Neural crest cell (in vitro differentiated cells): ENCODE data around the gene F2RL2. TPM values are rescaled to one million over a fixed set of nuclear protein-coding genes. Genes with fewer than 3 reads are reported as not detected.

ENCODE experiments used
- DNase-seq: peaks from one replicate; pipeline ENCODE4 v3.0.0; 2021; ENCODE audit warnings: low read depth, mixed read lengths, low spot score
- H3K27ac Mint-ChIP-seq: one replicate; pipeline ENCODE4 v1.8.0; 2021; ENCODE audit warnings: mild to moderate bottlenecking, mixed read lengths; ENCODE audit not compliant: unreplicated experiment
- H3K27me3 Mint-ChIP-seq: 2 replicates; pipeline ENCODE4 v1.8.0; 2021; ENCODE audit warnings: low read depth, mild to moderate bottlenecking, mixed read lengths
- H3K36me3 Mint-ChIP-seq: 2 replicates; pipeline ENCODE4 v1.8.0; 2021; ENCODE audit warnings: low read depth, mild to moderate bottlenecking, mixed read lengths
- H3K4me1 Mint-ChIP-seq: 2 replicates; pipeline ENCODE4 v1.8.0; 2021; ENCODE audit warnings: mixed read lengths
- H3K4me3 Mint-ChIP-seq: one replicate; pipeline ENCODE4 v1.8.0; 2021; ENCODE audit warnings: mild to moderate bottlenecking, mixed read lengths
- H3K9me3 Mint-ChIP-seq: 2 replicates; pipeline ENCODE4 v1.8.0; 2021; ENCODE audit warnings: mixed read lengths
- CTCF ChIP-seq: fragments of 200-600 bp; sonication (generic); conservative IDR thresholded peaks from 2 replicates; pipeline ENCODE4 v1.5.0; 2021; ENCODE audit warnings: antibody characterized with exemption, mild to moderate bottlenecking
- total RNA-seq: library from RNA; stranded (reverse); gene quantifications from 2 replicates; pipeline ENCODE4 v1.2.1, GENCODE V29; 2021

Gene F2RL2
- total RNA-seq, 1 donor from 2014 or later: not detected

- no peaks in the 10 kb centered on the region for H3K9me3 Mint-ChIP-seq
- H3K27me3 Mint-ChIP-seq: no peaks in the 10 kb centered on the region
- H3K4me1 Mint-ChIP-seq: peaks cover 8% of the 10 kb centered on the region
- H3K4me3 Mint-ChIP-seq: no peak overlapping the region
- no peaks in the 10 kb centered on the region for H3K36me3 Mint-ChIP-seq
- TF ChIP-seq CTCF: no peak
- no peak for DNase-seq
- no peak overlapping the region for H3K27ac Mint-ChIP-seq
These were observed 2.0 kb upstream of the F2RL2 start for GRCh38 chr5:76625087-76625815.

GRCh38 chr5:76622076-76622475 lies 1.1 kb downstream of the F2RL2 start:
- no peak for TF ChIP-seq CTCF
- H3K9me3 Mint-ChIP-seq: no peaks in the 10 kb centered on the region
- no peak overlapping the region for H3K4me3 Mint-ChIP-seq
- H3K27ac Mint-ChIP-seq: no peak overlapping the region
- no peaks in the 10 kb centered on the region for H3K27me3 Mint-ChIP-seq
- H3K36me3 Mint-ChIP-seq: no peaks in the 10 kb centered on the region
- H3K4me1 Mint-ChIP-seq: peaks cover 8% of the 10 kb centered on the region
- DNase-seq: no peak

GRCh38 chr5:76620166-76620565 lies 3.0 kb downstream of the F2RL2 start:
- H3K4me3 Mint-ChIP-seq: no peak overlapping the region
- no peaks in the 10 kb centered on the region for H3K9me3 Mint-ChIP-seq
- no peak for DNase-seq
- TF ChIP-seq CTCF: no peak
- no peak overlapping the region for H3K27ac Mint-ChIP-seq
- no peaks in the 10 kb centered on the region for H3K27me3 Mint-ChIP-seq
- H3K4me1 Mint-ChIP-seq: peaks cover 8% of the 10 kb centered on the region
- no peaks in the 10 kb centered on the region for H3K36me3 Mint-ChIP-seq

GRCh38 chr5:76617675-76618074 lies 5.5 kb downstream of the F2RL2 start:
- Mint-ChIP-seq H3K27ac (no peak overlapping the region), H3K36me3 (no peaks in the 10 kb centered on the region), H3K27me3 (no peaks in the 10 kb centered on the region), H3K9me3 (no peaks in the 10 kb centered on the region), H3K4me1 (no peaks in the 10 kb centered on the region), H3K4me3 (no peak overlapping the region)
- DNase-seq: no peak
- no peak for TF ChIP-seq CTCF

GRCh38 chr5:76617229-76617628 lies 6.0 kb downstream of the F2RL2 start:
- no peaks in the 10 kb centered on the region for H3K4me1 Mint-ChIP-seq
- no peaks in the 10 kb centered on the region for H3K9me3 Mint-ChIP-seq
- H3K4me3 Mint-ChIP-seq: no peak overlapping the region
- TF ChIP-seq CTCF: no peak
- H3K27me3 Mint-ChIP-seq: no peaks in the 10 kb centered on the region
- no peaks in the 10 kb centered on the region for H3K36me3 Mint-ChIP-seq
- H3K27ac Mint-ChIP-seq: no peak overlapping the region
- no peak for DNase-seq
